Measurements from ENCODE around the gene PGAM1.
A peak's percentile ranks its signal among the peaks of the same experiment; 100 is the strongest.
"Not testable (repeated sequence)": the region's sequence is repeated elsewhere in the genome, so short reads cannot be mapped to it uniquely, and the experiment has no call there.

Gene PGAM1

GRCh38 chr10:97408496-97408992 is 17.4 kb upstream of the PGAM1 start:
- DNase-seq = no peak

GRCh38 chr10:97411406-97411805 is 14.6 kb upstream of the PGAM1 start:
- no peak for DNase-seq

GRCh38 chr10:97412891-97413304 is 13.1 kb upstream of the PGAM1 start:
- no peak for DNase-seq

- no peak for DNase-seq
These were observed 9.4 kb upstream of the PGAM1 start for GRCh38 chr10:97416565-97416964.

- DNase-seq = not testable (repeated sequence)
These were observed 2.3 kb upstream of the PGAM1 start for GRCh38 chr10:97423757-97424098.

- no peak for DNase-seq
These were observed 982 bp downstream of the PGAM1 start for GRCh38 chr10:97426776-97427570.

- no peak for DNase-seq
These were observed 1.7 kb downstream of the PGAM1 start for GRCh38 chr10:97427571-97428179.

GRCh38 chr10:97428572-97428981 is 2.6 kb downstream of the PGAM1 start:
- no peak for DNase-seq

- DNase-seq = no peak
These were observed 8.1 kb downstream of the PGAM1 start for GRCh38 chr10:97434055-97434454.

GRCh38 chr10:97434557-97434956 is 8.6 kb downstream of the PGAM1 start:
- DNase-seq = no peak

- no peak for DNase-seq
These were observed 9.2 kb downstream of the PGAM1 start for GRCh38 chr10:97435211-97435610.

- DNase-seq = no peak
These were observed 16.3 kb downstream of the PGAM1 start for GRCh38 chr10:97442277-97442676.

GRCh38 chr10:97444212-97444611 is 18.2 kb downstream of the PGAM1 start:
- DNase-seq = no peak

- DNase-seq = no peak
These were observed 19.3 kb downstream of the PGAM1 start for GRCh38 chr10:97445357-97445721.

GRCh38 chr10:97445722-97446639 is 20.0 kb downstream of the PGAM1 start, which contains the start of the genes EXOSC1 and ZDHHC16:
Gene EXOSC1, minus strand, starts transcription at chr10:97446006. Its CDS starts 21 bp downstream, at chr10:97445985.
Gene ZDHHC16, plus strand, starts transcription at chr10:97446175. Its CDS starts 5,501 bp downstream, at chr10:97451676.
- DNase-seq = peak; percentile 69

GRCh38 chr10:97450828-97451227 is 24.8 kb downstream of the PGAM1 start:
- no peak for DNase-seq

- no peak for DNase-seq
These were observed 25.6 kb downstream of the PGAM1 start for GRCh38 chr10:97451605-97452004.

GRCh38 chr10:97452352-97452751 is 26.4 kb downstream of the PGAM1 start:
- no peak for DNase-seq

- DNase-seq = no peak
These were observed 28.5 kb downstream of the PGAM1 start for GRCh38 chr10:97454330-97455036.

- DNase-seq = no peak
These were observed 30.2 kb downstream of the PGAM1 start for GRCh38 chr10:97456034-97456685.

- DNase-seq = no peak
These were observed 30.7 kb downstream of the PGAM1 start for GRCh38 chr10:97456686-97457065.

GRCh38 chr10:97459111-97459510 is 33.1 kb downstream of the PGAM1 start:
- DNase-seq = no peak

Measured in activated gamma-delta T cell (primary cell).